ENCODE results near the gene GPD1.

GPD1 gene

DNA sequence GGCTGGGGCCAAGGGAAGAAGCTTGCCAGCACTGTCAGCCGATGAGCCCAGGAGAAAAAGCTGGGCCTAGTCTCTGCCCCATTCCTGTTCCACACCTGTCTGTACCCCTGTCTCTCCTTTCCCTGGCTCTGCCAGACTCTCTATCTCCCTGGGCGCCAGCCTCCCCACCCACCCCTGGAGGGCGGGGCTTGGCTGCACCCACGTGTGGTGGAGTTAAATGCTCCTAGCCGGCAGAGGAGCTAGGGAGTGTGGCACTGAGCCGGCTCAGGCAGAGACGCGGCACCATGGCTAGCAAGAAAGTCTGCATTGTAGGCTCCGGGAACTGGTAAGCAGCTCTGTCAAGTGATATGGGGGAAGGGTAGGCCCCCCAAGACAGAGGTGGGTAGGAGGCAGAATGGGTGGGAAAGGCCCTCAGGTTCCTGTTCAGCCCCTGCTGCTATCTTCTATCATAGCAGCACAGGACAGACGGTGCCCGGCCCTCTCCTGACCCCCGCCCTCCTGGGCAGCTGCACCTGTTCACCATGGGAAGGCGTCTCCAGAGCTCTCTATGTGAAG is at the start of gene GPD1:
Gene GPD1 (plus strand): TSS at position 242 of the 555 bp plus-strand sequence. CDS start 43 bp downstream, at position 285.
- DNase-seq (ENCODE audit: low spot score), result peak; percentile 29

DNA sequence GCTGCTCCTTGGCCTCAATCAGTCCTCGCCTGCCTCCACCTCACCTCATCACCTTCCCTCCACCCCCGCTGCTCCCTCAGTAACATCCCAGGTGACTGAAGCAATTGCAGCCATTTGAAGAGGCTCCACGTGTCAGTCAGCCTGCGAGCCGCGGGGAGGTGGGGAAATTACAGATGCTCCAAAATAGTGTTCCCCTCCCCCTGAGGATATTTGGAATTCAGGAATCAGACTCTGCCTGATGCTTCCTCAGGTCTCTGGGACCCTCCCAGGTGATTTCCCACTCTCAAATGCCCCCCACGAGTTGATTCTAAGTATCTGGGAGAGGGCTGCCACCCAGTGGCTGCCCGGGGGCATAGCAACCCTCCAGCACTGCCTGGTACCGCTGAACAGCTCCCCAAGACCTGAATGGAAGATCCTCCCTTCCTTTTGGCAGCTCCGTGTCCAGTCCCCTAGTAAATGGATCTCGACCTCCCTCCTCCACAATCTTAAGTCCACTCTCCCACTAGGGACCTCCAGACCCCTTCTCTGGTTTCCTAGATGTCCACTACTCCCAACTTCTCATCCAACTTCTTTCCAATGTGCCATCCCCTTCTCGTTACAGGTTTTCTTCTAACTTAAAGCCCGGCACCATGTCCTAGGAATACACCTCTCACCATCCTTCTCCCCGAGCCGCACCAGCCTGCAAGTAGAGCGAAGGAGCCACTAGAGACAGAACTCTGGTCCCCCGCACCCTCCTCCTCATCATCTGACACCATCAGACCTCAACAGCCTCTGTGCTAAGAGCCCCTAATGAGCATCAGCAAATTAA is 47.8 kb upstream of the GPD1 start:
- peak; percentile 81 for DNase-seq (ENCODE audit: low spot score)

DNA sequence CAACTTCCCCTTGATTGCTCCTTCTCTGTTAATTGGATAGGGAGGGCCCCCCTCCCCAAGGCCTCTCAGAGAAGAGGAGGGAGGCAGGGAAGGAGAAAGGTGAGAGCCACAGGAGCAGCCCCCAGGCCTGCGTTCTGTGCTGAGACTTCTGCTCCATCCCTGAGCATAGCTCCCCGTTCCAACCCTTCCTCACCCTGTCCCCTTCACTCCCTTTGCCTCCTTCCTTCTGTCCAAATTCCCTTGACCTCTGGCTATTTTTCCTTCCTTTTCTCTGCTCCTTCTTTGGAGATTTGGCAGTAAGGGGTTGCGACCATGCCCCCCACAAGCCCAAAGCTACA is 47.2 kb upstream of the GPD1 start:
- no peak for DNase-seq (ENCODE audit: low spot score)

DNA sequence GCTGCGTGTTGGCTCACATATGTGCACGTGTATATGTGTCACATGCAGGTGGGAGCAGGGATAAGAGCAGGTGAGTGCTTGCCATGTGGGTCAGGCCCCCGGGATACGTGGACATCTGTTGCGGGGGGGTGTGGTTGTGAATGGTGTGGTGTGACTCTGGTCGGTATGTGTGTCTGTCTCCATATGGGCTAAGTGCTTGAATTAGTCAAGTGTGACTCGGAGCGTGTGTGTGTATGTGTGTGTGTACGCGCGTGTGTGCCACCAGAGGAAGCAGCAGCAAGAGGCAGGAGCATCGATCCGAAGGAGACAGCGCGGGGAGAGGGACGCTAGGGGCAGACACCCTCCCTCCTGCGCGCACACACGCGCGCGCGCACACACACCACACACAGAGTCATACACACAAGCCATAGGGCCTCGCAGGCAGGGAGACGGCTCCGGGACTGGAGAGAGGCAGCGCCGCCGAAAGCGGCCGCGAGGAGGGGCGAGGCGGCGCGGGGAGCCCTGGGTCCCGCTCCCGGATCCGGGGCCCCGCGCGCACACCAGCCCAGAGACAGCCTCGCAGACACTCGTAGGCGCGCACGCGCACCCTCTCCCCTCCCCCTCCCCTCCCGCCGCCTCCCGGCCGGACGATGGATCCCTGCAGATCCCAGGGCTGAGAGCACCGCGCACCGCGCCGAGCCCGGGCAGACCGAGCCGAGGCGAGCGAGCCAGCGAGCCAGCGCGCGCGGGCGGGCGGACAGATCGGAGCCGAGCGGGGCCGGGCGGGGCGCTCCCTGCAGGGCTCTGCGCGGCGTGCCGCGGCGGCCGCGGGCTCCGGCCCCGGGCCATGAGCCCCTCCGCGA is 46.6 kb upstream of the GPD1 start, which contains the start of gene ASIC1:
Gene ASIC1 (plus strand): TSS at position 597 of the 842 bp plus-strand sequence. CDS start 1,171 bp downstream, outside the sequence.
- DNase-seq (ENCODE audit: low spot score), result peak; percentile 54

DNA sequence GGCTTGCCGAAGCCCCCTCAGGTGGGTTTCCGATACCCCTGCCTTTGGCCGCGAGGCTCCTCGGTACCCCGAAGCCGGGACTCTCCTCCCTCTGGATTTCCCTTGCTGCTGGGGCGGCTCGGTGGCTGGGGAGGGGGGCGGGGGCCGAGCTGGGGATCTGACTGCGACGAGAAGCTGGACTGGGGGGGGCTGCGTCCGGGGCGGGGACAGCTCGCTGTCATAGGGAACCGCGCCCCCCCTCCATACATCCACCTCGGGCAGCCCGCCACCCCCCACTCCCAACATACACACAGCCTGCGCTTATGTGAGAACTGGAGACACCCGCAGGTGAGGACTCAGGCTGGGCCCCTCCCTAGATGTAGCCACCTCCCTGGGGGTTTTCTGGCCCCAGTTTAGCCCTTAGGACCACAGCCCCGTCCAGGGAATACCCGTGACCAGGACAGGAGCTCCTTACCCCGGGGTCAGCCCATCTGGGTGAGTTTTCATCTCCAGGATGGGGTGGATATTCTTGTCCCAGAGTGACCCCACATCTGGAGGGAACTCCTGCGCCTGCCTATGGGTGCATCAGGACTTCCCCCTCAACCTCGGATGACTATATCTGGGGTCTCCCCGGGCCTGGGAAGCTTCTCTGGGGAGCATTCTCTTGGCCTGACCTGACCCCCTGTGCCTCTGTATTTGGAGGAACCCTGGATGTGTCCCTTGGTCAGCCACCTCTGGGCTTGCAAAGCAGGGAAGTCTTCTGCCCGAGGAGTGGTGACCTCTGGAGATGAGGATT is 45.7 kb upstream of the GPD1 start:
- no peak for DNase-seq (ENCODE audit: low spot score)

DNA sequence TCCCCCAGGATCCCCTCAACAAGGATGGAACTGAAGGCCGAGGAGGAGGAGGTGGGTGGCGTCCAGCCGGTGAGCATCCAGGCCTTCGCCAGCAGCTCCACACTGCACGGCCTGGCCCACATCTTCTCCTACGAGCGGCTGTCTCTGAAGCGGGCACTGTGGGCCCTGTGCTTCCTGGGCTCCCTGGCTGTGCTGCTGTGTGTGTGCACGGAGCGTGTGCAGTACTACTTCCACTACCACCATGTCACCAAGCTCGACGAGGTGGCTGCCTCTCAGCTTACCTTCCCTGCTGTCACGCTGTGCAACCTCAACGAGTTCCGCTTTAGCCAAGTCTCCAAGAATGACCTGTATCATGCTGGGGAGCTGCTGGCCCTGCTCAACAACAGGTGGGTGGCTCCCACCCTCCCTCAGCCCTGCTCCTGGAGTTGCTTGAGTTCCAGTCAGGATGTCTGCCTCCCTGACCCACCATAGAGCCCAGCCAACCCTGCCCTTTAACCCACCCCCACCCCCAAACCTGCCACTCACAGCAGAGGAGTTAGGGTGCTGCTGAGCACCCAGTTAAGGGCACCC is 45.0 kb upstream of the GPD1 start:
- DNase-seq (ENCODE audit: low spot score), result no peak

DNA sequence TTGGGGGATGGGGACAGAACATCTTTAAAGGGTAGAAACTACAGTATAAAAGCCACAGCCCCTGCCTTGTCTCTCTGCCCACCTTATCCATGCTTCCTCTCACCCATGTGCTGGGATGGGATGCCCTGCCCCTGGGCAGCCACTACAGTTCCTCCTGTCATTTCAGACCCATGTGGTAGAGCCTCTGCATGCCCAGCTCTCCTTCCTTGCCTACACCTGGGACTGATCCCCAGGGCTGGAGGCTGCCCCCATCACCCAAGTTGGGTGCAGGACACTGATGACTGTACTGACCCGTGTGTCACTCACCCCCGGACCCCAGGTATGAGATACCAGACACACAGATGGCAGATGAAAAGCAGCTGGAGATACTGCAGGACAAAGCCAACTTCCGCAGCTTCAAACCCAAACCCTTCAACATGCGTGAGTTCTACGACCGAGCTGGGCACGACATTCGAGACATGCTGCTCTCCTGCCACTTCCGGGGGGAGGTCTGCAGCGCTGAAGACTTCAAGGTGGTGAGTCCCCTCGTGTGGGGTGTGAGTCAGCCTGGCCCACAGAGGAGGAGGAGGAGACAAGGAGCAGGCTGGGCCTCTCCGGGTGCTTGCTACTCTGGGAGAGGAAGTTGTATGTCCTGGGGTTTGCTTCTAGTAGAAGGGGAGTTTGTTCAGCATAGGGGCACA is 44.2 kb upstream of the GPD1 start:
- DNase-seq (ENCODE audit: low spot score), result no peak

DNA sequence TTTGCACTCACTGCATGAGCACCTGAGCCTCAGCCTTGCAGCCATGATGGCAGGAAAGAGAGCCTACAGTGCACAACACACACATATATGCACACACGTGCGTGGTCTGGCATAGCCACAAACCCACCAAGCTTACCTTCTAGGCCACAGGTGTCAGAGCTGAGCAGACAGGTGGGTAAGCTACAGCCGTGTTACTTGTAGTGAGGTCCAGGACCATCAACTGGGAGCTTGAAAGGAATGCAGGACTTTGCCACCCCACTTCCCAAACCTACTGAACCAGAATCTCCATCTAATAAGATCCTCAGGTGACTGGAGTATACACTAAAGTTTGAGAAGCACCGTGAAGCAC is 43.7 kb upstream of the GPD1 start:
- DNase-seq (ENCODE audit: low spot score), result no peak

DNA sequence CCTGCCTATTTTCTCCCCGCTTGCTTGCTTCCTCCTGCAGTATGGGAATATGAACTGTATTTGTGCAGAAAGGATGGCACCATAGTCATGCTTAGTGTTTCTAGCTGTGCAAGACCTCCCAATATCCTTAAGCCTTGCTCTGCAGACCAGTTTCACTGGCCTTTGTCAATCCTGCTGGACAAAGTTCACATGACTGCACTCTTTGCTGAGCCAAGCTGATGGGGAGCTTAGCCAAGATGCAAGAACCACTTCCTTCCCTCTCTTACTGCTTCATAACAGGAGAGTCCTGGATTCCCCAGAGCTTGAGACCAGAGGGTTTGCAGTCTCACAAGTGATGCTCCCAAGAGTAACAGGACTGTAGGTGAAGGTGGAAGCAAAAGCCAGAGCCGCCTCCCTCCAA is 42.6 kb upstream of the GPD1 start:
- DNase-seq (ENCODE audit: low spot score), result no peak

DNA sequence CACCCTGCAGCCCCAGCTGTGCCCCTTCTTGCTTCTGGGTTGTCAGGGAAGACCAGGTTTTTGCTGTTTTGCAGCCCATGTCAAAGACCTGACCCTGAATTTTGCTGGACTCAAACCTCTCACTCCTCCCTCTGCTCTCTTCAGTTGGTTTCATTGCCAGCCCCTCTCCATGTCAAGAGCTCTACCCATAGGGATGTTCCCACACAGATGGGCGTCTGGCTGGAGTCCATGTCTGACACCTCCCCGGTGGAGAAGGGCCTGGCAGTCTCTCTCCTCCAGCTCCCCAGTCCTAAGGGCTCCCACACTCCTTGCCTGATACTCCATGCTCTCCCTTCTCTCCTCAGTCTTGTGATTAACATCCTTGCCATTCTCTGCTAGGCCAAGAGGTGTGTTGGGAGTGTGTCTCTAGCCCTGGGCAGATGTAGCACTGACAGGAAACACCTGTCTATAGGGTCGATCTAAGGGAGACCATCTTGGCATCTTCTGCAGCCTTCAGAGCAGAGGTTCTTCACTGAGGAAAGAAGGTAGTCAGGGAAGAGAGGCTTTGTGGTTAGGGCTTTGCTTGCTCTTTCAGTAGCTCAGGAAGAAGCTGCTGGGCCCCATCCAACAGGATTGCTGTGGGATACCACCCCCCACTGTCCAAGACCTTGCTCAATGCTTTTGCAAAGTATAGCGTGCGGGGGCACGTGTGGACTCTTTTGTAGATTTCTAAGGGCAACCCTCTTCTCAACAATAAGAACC is 41.7 kb upstream of the GPD1 start:
- no peak for DNase-seq (ENCODE audit: low spot score)

DNA sequence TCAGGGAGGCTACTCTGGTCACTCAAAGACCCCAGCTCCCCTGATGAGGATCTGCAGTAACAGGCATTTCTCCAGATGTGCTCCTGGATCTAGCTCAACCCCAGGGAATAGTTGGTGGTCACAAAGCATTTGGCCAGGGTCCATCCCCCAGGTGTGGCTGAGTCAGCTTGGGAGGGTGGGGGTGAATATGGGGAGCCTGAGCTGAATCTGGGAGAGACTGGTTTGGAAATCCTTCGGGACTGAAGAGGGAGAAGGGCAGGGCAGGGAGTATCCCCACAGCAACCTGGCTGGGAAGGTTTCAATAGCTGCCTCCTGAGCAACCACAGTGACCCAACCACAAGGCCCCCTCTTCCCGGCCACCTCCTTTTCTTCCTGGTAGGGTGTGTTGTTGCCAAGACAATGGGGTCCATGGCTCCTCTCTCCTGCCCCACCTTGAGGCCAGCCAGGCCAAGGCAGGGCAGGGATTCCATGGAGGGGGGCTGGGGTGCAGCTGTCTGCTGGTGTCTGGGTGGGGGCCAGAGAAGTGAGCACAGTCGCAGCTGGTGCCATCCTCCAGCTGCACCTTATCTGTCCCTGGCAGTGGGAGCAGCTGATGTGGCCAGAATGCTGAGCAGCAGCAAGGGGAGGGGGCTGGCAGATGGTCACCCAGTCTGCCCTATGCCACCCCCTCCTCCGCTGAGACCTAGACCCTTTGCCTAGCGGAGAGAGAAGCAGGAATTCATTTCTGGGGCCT is 40.9 kb upstream of the GPD1 start:
- DNase-seq (ENCODE audit: low spot score), result no peak

DNA sequence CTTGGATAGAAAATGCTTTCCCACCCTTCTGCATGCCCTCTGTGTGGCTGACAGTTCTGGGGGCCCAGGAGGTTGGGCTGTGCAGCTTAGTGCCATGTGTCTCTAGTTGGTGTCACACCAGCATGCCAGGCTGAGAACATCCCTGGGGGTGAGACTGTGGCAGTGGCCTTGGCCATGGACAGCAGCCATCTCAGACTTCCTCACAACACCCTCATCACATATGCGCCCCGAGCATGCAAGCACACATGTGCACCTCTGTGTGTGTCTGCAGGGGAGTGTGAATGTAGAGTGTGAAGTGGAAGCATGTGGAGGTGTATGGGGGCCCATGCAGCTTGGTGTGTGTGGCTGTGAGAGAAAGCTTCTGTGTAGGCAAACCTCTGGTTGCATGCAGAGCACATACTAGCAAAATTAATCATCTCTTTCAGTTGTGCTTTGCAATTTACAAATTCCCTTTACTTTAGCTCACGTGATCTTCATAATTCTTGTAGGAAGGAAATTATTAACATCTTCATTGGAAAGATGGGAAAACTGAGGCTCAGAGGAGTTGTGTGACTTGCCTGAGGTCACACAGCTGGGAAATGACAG is 38.0 kb upstream of the GPD1 start:
- no peak for DNase-seq (ENCODE audit: low spot score)

DNA sequence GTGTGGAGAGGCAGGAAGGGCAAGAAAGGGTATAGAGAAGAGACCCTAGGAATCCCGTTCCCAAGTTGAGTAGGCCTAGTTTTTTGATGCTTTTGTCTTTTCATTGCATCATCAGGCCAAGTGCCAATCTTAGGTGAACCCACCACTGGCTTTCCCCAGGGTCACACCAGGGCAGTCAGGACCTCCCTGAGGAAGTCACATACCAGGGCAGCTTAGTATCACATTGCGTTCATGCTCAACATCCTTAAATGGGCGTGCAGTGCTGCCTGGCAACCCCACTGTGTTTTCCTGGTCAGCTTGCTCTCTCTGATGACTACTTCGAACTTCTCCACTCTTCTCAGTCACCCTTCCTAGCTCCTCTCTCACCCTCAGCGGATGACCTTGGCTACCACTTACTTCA is 37.4 kb upstream of the GPD1 start:
- DNase-seq (ENCODE audit: low spot score), result no peak

DNA sequence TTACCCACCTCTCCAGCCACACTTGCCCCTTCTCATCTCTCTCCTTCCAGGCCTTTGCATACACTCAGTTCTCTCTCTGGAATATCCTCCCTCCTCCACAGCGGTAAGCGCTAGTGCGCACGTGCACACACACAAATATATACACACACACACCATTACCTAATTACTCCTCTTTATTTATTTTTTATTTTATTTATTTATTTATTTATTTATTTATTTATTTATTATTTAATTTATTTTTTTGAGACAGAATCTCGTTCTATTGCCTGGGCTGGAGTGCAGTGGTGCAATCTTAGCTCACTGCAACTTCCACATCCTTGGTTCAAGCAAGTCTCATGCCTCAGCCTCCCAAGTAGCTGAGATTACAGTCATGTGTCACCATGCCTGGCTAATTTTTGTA is 34.7 kb upstream of the GPD1 start:
- DNase-seq (ENCODE audit: low spot score), result no peak

DNA sequence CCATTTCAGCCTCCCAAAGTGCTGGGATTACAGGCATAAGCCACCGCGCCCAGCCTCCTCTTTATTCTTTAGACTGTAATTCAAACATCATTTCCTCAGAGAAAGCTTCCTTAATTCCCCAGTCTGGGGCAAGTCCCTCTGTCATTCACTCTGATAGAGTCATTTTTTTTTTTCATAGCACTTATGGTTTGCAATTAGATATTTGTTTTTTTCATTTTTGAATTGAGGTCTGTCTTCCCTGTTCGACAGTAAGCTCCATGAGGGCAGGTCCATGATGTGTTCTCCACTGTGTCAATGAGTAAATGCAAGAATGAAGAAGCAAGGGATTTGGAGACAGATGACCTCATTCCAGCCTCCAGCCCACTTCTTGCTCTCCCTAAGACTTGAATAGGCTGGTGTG is 34.3 kb upstream of the GPD1 start:
- DNase-seq (ENCODE audit: low spot score), result no peak

DNA sequence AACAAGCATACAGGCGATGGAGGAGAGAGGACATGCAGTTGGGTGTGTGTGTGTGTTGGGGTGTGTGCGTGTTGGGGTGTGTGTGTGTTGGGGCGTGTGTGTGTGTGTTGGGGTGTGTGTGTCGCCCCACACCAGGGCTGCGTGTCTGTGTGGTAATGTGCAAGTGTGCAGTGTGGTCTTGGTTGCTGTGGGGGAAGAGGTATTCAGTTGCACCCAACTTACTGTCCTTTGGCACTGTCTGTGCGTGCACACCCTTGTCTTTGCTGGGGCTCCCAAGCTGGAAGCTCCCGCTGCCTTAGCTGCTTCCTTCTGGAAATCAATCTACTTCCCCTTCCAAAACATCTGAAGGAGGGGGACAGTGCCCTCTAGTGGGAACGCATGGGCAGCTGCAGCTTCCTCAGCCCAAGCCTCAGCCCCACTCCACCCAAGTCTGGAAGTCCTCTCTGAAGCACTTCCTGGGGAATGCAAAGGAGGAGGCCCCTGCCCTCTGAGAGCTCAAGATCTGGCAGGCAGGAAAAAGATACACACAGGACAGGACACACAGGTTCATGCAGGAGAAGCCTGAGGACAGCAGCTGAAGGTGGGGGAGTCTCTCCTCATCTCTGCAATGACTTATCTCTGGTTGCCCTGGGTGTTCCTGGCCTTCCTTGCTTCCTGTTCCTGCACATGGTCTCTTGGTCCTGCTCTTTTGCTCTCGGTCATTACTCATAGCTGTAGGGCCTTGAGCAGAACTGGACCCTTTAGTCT is 33.3 kb upstream of the GPD1 start:
- DNase-seq (ENCODE audit: low spot score), result peak; percentile 62

DNA sequence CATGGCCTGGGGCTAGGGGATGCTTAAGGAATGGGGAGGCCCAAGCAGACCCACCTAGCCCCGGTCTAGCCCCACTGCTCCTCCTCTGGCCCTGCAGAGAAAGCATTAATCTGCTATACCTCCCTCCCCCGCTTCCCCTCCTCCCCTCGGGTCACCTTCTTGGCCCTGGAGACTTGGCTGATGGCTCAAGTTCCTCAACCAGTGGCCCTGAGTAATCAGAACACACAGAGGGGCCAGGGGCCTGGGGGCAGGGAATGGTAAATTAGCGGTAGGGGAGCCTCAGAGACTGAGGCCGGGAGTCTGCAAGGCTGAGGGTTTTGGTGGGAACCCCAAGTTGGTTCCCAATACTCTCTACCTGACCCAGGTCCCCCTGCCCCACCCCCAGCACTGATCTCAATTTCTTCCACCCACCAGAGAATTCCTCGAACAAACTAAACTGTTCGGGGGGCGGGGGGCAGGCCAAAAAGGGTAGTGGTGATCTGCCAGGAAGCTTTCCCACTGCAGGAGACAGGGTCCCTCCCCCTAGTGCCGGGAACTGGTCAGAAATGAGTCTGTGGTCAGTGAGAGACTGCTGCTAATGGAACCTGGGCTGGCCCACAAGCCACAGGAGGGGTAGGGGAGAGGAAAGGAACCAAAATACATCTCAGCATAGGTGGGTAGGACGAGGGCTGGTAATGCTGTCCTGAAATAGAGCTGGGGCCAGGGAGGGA is 31.5 kb upstream of the GPD1 start:
- no peak for DNase-seq (ENCODE audit: low spot score)

DNA sequence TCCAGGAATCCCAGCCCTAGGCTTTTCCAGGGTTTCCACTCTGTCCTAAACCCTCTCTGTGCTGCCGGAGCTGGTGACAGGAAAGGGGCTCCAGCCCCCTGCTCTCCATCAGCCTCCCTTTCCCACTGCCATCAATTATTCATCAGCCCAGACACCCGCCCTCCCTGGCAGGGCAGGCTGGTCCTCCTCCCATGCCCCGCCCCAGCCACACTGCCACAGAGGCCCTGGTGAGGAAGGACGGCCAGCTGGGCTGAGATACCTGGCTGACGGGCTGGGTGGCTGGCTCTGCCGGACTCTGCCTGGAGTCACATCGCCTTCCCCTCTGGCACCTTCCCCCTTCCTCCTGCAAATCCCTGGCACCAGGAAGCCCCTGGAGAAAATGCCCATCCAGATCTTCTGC is 30.6 kb upstream of the GPD1 start:
- no peak for DNase-seq (ENCODE audit: low spot score)

Data from germinal center (tissue), 1 donor.